Effector memory CD4-positive, alpha-beta T cell (primary cell): ENCODE results near the gene PTPRE.

Experiments used
- DNase-seq, 3 donors: peaks; one replicate each; pipeline ENCODE4 v3.0.0-alpha.2; 2020
- H3K27ac ChIP-seq: 2 replicates; pipeline ENCODE4 v1.7.0; 2013; ENCODE audit warnings: mild to moderate bottlenecking, low read length, moderate library complexity; ENCODE audit not compliant: insufficient read depth, poor library complexity, severe bottlenecking
- H3K27me3 ChIP-seq: replicated peaks from 2 replicates; pipeline ENCODE4 v1.7.0; 2013; ENCODE audit warnings: mild to moderate bottlenecking, low read length; ENCODE audit not compliant: insufficient read depth, control insufficient read depth, poor library complexity, severe bottlenecking
- H3K36me3 ChIP-seq: 2 replicates; pipeline ENCODE4 v1.7.0; 2013; ENCODE audit warnings: mild to moderate bottlenecking, low read length, moderate library complexity; ENCODE audit not compliant: control insufficient read depth, insufficient read depth
- H3K4me1 ChIP-seq: 2 replicates; pipeline ENCODE4 v1.7.0; 2013; ENCODE audit warnings: low read length, mild to moderate bottlenecking; ENCODE audit not compliant: control insufficient read depth, insufficient read depth, poor library complexity, severe bottlenecking
- H3K4me3 ChIP-seq: 2 replicates; pipeline ENCODE4 v1.7.0; 2013; ENCODE audit warnings: low read length, low read depth, mild to moderate bottlenecking; ENCODE audit not compliant: insufficient read depth, poor library complexity, severe bottlenecking
- H3K9me3 ChIP-seq: 2 replicates; pipeline ENCODE4 v1.7.0; 2013; ENCODE audit warnings: mild to moderate bottlenecking, low read length, moderate library complexity; ENCODE audit not compliant: control insufficient read depth

The PTPRE gene

GRCh38 chr10:128036746-128037543, 130.0 kb downstream of the PTPRE start:
- H3K27ac ChIP-seq, result no peak overlapping the region
- no peaks in the 10 kb centered on the region for H3K4me1 ChIP-seq
- H3K36me3 ChIP-seq, result no peaks in the 10 kb centered on the region
- H3K4me3 ChIP-seq, result no peak overlapping the region
- H3K9me3 ChIP-seq, result no peaks in the 10 kb centered on the region
- H3K27me3 ChIP-seq, result no peaks in the 10 kb centered on the region
- no peak for DNase-seq

DNA sequence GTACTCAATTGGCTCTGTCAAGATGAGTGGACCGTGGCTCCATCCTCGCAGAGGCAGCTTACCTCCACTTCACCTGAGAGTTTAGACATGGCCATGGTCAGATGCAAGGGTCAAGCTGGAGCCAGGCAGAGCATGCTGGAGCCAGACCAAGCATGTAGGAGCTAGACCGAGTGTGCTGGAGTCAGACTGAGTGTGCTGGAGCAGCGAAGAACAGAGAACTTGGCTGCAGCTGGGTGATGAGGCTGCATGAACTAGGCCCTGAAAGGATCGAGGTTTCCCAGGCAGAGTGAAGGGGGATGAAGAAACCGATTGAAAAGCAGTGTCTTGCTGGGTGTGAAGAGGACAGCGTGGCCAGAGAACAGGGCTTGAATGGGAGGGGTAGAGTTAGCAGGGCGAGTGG, 133.2 kb downstream of the PTPRE start:
- Histone ChIP-seq H3K9me3 (no peaks in the 10 kb centered on the region), H3K27ac (no peak overlapping the region), H3K4me1 (no peaks in the 10 kb centered on the region), H3K4me3 (no peak overlapping the region), H3K36me3 (no peaks in the 10 kb centered on the region), H3K27me3 (no peaks in the 10 kb centered on the region)
- DNase-seq, result no peak

- no peak for DNase-seq
- Histone ChIP-seq H3K36me3 (no peaks in the 10 kb centered on the region), H3K9me3 (no peaks in the 10 kb centered on the region), H3K27ac (no peak overlapping the region), H3K4me3 (no peak overlapping the region), H3K4me1 (no peaks in the 10 kb centered on the region), H3K27me3 (no peaks in the 10 kb centered on the region)
Observed at GRCh38 chr10:128040681-128041080, 133.8 kb downstream of the PTPRE start.

DNA sequence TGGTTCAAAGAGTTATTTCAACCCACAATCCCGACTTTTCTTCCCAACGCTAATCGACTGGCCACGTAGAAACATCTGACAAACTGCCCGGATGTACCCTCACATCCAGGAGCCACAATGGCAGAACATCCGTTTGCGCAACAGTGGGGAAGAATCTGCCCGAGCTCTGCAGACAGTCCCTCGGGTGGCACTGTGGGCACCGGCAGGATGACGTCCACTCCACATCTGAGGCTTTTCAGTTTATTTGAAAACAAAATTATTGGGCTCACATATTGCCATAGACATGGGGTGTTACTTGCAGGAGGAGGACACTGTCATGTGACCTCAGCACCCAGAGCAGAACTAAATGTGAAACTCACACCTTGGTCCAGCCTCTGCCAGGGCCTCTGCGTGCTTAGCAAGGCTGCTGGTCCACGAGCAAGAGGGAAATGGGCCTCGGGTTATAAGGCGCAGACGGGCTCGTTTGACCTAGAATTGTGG, 135.3 kb downstream of the PTPRE start:
- Histone ChIP-seq H3K36me3 (no peaks in the 10 kb centered on the region), H3K4me3 (no peak overlapping the region), H3K9me3 (no peaks in the 10 kb centered on the region), H3K4me1 (peaks cover 13% of the 10 kb centered on the region), H3K27ac (no peak overlapping the region), H3K27me3 (no peaks in the 10 kb centered on the region)
- no peak for DNase-seq

DNA sequence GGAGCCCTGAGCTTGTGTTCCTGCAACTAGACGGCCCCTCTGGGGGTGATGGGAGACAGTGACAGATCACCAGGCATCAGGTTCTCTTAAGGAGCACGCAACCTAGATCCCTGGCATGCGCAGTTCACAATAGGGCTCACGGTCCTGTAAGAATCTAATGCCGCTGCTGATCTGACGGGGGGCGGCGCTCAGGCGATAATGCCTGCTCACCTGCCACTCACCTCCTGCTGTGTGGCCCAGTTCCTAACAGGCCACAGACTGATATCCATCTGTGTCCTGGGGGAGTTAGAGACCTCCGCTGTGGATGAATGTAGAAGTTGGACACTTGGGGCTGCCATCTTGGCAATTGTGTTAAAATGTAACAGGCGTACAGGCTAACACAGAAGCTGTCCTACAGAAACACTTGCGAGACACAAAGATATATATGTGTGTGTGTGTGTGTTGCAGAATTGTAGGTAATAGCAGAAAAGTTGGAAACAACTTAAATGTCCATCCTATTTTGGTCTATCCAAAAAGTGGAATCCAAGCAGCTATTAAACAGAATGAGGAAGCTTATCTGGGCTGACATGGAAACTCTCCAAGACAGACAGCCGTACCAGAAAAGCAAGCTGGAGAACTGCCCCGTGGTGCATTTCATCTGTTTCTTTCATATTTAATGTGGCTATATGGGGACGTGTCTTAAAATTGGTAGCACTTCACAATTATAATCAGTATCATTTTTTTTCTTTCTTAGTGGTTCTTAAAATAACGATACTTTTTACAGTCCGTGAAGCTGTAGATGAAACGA, 136.5 kb downstream of the PTPRE start:
- Histone ChIP-seq H3K4me3 (no peak overlapping the region), H3K27me3 (no peaks in the 10 kb centered on the region), H3K36me3 (no peaks in the 10 kb centered on the region), H3K27ac (no peak overlapping the region), H3K9me3 (no peaks in the 10 kb centered on the region), H3K4me1 (peaks cover 22% of the 10 kb centered on the region)
- no peak for DNase-seq

GRCh38 chr10:128044186-128044585, 137.3 kb downstream of the PTPRE start:
- Histone ChIP-seq H3K27ac (no peak overlapping the region), H3K4me3 (no peak overlapping the region)
- DNase-seq, result no peak

DNA sequence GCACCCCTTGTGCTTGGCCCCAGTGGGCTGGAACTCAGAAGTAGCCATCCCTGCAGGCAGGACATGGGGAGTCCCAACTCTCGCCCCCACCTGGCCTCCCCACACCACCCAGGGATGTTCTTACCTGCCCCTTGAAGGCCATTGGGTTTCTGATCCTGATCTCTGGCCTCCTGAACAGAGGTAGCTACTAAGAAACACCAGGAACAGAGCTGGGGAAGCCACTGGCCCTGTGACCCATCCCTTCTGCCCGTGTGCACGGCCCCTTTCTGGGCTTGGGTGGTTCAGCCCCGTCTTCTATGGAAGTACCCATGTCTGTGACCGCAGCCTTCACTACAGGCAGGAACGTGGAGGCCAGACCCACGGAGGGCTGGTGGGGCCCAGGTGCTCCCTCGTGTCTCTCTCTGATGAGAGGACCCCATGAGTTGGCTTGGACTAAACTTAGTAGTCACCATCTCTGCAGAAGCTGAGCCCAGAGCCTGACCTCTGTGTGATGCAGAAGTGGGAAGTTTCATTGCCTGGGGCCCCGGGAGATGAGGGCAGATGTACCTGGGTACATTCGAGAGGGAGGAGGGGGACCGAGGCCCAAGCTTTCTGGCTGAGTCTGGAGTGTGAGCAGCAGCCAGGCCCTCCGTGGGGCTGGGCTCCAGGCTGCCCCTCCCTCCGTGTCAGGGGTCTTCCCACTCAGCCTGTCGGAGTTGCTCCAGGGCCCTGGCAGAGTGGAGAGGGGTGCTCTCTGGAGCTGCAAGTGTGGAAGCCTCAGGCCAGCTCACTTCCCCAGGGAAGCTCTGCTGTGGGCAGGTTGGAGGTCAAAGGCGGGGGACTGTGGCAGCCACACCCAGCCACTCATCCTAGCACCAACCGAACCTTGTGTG, 138.3 kb downstream of the PTPRE start:
- H3K27ac ChIP-seq, result no peak overlapping the region
- no peaks in the 10 kb centered on the region for H3K9me3 ChIP-seq
- H3K27me3 ChIP-seq, result no peaks in the 10 kb centered on the region
- DNase-seq, result no peak
- no peaks in the 10 kb centered on the region for H3K36me3 ChIP-seq
- H3K4me1 ChIP-seq, result peaks cover 36% of the 10 kb centered on the region
- H3K4me3 ChIP-seq, result no peak overlapping the region

More at GRCh38 chr10:128044186-128044585, 137.3 kb downstream of the PTPRE start:
- no peaks in the 10 kb centered on the region for H3K36me3 ChIP-seq
- H3K4me1 ChIP-seq, result peaks cover 29% of the 10 kb centered on the region
- no peaks in the 10 kb centered on the region for H3K27me3 ChIP-seq
- no peaks in the 10 kb centered on the region for H3K9me3 ChIP-seq

- Histone ChIP-seq H3K36me3 (peaks cover 4% of the 10 kb centered on the region), H3K9me3 (no peaks in the 10 kb centered on the region), H3K4me3 (no peak overlapping the region), H3K4me1 (peaks cover 40% of the 10 kb centered on the region), H3K27me3 (no peaks in the 10 kb centered on the region), H3K27ac (no peak overlapping the region)
- no peak for DNase-seq
Observed at GRCh38 chr10:128045833-128046120, 138.9 kb downstream of the PTPRE start.

GRCh38 chr10:128046156-128046952, 139.5 kb downstream of the PTPRE start:
- Histone ChIP-seq H3K4me1 (peaks cover 40% of the 10 kb centered on the region), H3K27ac (peak overlapping the region; percentile 79), H3K9me3 (no peaks in the 10 kb centered on the region), H3K27me3 (no peaks in the 10 kb centered on the region), H3K36me3 (peaks cover 9% of the 10 kb centered on the region), H3K4me3 (peak overlapping the region; percentile 57)
- no peak for DNase-seq
